GM21619 (cell line): ENCODE measurements around the gene SETD4.

Experiments
- ATAC-seq: cut with Tn5 transposase; IDR thresholded peaks from one replicate; pipeline ENCODE4 v1.9.1; 2021; ENCODE audit not compliant: unreplicated experiment

The SETD4 gene

DNA sequence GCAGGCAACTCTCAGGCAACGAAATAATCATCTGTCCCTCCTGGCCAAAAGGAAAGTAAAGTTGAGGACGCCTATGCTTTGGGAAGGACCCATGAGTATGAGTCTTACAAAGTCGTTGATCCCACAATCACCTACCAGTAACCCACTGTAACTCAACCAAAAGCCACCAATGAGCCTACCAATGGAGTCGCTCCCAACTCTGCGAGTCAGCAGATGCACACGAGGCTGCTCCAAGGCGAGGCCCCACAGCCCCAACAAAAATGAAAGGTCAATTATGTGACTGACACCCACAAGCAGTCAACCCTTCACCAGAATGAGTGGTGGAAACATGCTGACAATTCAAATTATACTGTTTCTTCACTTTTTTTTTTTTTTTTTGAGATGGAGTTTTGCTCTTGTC, 12.0 kb downstream of the SETD4 start:
- no peak for ATAC-seq

DNA sequence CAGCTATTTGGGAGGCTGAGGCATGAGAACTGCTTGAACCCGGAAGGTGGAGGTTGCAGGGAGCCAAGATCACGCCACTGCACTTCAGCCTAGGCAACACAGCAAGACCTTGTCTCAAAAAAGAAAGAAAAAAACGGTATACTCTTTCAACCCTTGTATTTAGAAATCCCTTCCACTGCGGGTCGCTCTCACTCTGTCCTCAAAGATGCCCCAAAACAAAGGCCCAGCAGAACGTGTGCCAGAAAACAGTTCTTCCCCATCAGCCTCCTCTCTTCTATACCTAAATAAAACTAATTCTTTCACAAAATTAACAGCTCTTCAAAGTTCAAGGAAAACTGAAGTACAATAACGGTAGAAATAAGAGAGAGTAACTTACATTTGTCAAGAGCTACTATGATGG, 13.2 kb downstream of the SETD4 start:
- no peak for ATAC-seq

DNA sequence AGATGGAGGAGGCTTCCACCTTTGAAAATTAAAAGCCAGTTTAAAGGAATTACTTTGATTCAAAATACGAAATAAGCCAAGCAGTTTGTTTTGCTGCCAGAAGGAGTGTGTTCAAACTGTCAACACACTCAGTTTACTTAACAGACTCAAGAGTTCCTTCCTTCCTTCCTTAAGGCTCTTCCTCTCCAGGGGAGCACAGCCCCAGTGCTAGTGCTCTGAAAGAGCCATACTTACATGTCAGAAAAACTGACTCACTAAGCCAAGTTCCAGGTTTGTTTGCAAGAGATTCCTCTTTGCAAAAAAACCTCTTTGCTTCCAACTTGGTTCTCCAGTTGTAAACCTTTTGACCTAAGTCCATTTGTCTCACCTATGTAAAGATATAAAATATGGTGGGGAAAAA, 14.3 kb downstream of the SETD4 start:
- ATAC-seq: no peak

DNA sequence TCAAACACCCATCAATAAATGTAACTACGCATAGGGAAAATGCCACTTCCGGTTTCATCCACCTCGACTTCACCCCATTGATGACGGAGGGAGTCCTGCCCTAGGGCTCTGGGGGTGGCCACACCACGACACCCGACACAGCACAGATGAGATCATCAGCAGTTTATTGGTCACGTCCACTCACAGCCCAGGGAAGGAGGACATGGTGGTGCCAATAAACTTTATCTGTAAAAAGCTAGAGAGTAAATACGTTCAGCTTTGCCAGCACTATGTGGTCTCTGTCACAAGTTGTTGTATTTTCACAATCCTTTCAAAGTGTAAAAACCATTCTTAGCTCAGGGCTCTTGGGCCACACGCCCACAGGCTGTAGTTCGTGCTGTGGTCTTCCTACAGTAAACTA, 16.3 kb downstream of the SETD4 start:
- ATAC-seq: no peak

DNA sequence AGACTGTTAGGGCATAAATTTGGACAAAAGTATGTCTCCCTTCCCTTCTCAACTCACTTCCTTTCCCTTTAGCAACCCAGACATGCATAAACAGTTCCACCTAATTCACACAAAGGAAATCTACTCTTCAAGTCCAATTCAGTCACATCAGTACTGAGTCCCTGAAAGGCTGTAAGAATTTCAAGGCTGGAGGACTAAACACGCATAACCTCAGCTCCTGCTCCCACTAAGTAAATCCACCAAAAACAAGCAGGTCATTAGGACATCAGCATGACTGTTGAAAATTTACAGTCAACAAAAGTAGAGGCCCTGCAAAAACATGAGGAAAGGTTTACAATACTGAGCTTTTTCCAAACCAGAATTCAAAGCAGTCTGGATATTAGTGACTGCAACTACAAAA, 18.4 kb downstream of the SETD4 start:
- no peak for ATAC-seq

DNA sequence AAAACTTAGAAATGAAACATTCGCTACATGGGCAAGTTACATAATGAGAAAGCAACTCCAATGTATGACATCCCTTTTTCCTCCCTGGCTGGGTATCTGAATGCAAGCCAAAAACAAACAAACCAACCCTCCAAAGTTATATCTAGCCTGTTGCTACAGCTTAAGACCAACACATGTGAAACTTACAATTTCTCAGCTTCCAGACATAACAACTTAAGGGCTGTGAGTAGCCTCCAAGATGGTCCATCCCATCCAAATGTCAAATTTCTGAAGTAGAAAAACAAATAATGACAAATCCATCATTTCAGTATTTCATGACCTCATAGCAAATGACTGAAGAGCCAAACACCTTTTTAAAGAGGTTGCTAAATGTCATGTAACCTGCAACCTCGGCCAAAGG, 19.9 kb downstream of the SETD4 start:
- ATAC-seq: no peak

DNA sequence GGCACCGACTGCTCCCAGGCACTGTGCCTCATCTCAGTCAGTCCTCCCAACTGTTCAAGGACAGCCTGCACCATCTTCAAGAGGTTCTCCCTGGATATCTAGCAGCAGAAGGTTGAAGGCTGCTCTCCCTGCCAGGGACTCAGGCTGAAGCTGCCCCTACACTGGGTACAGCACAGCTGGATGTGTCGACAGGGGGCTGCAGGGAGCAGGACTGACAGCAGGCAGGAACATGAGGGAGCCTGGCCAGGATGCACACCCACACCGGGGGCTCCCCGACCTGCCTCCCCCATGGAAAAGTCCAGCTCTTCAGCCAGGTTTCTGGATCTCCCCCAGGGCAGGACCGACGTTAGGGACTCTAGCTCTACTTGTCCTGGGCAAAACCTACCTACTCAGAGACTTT, 20.5 kb downstream of the SETD4 start:
- ATAC-seq: no peak

DNA sequence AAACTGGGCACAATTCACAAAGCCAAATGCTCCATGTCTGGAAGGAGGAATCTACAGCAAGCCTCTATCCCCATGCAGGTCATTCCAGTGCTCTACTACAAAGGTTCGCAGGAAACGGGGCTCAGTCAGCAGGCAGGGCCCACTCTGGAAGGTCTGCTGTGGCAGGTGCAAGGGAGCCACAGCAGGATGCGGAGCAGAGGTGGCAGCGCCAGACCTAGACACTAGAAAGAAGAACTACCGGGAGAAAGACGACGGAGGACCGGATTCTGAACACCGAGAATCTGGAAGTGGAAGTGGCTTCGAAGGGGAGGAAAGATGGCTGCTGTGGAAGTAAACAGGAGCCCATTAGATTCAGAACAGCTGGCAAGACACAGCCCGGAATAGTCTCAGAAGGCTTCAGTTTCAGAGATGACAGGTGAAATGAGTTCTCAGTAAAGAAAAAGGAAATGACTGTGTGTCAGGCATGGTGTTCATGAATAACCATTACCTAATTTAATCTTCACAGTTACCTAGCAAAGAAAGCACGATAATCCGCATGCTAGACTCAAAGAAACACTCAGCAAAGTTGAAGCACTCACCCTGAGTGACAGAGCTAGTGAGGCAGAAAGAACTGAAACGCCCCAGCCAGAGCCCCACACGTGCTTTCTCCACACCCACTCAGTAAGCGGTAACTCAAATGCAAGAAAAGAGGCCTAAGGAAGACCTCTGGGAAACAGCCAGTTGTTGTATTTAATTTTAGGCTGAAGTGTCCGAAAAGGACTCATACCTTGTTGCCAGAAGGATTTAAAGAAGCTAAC, 21.4 kb downstream of the SETD4 start:
- ATAC-seq: no peak

DNA sequence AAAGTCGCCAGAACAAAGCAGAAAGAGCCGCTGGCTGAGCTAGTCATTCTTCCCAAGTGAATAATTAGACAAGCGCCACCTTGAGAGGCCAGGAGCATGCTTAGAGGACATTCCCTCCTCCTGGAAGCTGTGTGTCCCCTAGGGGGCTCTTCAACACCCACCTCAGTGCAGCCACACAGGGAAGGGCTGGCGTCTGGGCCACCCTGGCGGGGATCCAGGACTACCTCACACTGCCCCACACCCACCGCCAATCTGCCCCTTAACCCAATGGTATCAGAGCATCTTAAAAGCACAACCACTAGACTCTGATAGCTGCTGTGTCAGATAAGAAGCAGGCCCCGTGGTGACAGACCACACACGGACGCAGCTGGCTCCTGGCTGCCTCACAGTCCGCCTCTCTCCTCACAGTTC, 24.9 kb downstream of the SETD4 start:
- ATAC-seq: no peak

DNA sequence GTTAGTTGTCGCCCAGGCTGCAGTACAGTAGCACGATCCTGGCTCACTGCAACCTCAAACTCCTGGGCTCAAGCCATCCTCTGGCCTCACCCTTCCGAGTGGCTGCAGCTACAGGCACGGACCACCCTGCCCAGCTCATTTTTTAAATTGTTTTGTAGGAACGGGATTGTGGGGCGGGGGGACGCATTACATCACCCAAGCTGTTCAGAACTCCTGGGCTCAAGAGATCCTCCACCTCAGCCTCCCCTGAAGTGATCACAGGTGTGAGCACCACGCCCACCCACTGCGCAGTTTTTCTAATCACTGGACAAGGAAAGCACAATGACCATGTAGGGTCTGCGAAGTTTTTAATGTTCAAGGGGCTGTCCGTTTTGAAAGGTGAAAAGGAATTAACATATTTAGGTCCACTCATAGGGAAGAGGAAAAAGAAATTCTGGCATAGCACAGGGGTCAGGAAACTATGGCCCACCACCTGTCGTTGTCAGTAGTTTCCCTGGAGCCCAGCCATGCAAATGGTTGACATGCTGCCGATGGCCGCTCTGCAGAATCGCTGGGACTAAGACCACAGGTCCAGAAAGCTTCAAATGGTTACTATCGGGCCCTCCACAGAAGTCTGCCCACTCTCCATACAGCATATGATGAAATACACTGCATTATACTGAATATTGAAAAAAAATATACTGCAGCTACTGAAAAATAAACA, 26.0 kb downstream of the SETD4 start:
- ATAC-seq: no peak

DNA sequence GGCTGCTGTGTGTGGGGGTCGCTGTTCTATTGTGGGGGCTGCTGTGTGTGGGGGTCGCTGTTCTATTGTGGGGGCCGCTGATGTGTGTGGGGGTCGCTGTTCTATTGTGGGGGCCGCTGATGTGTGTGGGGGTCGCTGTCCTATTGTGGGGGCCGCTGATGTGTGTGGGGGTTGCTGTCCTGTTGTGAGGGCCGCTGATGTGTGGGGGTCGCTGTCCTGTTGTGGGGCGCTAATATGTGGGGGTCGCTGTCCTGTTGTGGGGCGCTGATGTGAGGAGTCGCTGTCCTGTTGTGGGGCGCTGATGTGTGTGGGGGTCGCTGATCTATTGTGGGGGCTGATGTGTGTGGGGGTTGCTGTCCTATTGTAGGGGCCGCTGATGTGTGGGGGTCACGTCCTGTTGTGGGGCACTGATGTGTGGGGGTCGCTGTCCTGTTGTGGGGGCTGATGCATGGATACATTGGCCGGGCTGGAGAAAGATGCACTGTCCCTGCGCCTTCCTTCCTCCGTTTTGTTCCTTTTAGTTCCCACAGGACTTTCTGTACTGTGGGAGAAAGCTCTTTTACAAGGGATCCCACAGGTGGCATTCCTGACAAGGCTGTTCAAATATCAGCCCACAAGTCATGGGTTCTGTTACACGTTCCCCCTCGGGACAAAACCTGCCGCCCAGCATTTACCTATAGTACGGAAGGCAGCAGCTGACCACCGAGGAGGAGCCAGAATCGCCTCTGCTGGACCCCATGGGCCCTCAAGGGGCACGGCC, 27.5 kb downstream of the SETD4 start:
- no peak for ATAC-seq

DNA sequence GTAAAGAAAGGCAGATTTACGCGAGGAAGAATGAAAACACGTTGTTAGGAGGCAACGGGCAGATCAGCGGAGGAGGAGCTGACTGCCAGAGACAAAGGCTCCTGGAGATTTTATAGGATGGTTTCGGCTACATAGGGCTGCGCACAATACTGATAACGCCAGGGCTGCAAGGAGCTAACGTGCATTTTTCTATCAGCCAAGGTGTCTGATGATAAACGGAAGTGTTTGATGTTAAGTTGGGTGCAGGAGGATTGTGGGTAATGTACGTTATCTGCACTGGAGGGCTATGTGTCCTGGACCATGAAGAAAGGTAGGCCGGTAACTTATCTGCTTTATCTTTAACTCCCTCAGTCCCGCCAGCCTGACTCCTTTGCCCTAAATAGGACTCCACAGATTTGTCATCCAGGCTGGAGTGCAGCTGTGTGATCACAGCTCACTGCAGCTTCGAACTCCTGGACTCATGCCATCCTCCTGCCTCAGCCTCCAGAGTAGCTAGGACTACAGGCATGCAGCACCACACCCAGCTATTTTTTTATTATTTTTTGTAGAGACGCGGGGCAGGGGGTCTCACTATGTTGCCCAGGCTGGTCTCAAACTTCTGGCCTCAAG, 29.6 kb downstream of the SETD4 start:
- ATAC-seq: no peak

DNA sequence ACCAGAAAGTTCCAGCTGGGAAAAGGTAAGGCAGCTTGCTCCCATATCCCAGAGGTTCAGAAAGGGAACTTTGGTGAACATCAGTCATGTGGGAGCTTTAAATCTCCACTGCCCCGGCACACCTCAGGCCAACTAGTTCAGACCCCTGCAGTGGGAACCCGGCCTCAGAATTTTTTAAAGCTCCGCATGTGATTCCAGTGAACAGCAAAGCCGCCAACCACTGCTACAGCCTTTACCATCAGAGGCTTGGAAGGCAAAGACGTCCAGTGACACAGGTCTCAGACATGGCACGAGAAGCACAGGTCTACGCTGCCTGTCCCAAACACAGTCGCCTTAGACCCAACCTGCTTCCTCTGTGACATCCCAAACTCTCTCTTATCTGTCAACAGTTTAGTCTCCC, 31.0 kb downstream of the SETD4 start:
- no peak for ATAC-seq

DNA sequence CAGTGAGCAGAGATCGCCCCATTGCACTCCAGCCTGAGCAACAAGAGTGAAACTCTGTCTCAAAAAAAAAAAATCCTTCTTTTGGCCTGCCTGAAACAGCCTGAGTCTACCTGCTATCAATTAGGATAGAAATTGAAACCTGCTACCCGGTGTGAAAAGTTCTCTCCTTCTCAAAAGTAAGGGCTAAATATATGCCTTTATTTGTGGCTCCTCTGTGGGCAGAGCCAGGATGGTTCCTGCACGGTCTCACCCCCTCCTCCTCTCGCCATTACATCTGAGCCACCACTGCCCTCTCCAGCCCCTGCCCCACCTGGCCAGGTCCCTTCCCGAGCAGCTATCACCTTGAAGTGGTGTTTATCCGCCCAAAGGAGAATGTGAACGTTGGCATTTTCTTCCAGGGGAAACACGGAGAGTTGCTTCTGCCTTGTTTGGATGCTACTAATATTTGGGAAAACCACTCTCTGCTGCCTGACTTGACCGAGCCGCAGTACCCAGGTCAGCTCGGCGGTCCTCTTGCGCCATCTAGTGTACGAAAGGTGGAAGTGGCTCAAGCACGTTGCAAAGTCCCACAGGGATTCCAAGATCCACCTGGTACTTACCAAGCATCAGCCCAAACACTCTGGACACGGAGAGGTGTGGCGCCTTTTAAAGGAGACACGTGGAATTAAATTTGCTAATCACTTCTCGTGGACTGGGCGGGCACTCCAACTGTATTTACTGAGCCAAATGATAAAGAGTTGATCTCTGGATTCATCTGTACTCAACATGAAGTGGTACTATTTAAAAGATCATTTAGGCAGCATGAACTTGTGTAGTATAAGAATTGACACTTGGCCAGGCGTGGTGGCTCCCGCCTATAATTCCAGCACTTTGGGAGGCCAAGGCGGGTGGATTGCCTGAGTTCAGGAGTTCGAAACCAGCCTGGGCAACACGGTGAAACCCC, 31.9 kb downstream of the SETD4 start:
- peak; percentile 67 for ATAC-seq

DNA sequence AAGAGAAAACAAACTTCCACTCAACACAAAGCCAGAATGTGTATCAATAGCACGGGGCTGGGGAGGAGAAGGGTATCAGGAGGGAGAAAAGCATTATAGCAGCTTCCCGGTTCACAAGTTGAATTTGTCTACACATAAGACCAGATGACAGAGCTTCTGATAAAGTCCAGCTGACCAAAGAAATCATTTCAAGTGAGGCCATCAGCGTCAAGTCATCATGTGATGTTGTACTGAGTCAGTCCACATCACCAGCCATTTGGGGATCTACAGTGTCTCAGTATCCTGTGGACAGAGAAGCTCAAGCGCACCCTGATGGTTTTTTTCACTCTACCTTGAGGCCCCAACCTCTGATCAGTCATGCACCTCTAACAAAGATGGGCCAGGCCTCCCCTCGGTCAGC, 33.0 kb downstream of the SETD4 start:
- ATAC-seq: no peak

DNA sequence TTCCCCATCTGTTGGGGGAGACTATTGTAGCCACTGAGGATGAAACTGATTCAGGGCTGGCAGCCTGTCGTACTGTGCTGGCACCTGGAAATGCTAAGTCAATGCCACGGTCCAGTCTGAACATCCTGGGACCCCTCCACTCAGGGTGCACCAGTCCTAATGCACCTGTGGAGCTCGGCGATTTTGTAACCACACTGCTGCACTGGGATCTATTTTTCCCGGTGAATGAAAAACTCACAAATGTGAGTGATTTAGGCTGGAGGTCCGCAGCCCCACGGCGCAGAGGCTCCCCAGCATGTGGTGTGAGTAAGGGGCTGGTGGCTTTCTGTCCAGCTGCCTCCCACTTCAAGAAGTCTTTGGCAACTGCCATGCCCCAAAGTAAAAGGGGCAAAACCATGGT, 35.5 kb downstream of the SETD4 start:
- no peak for ATAC-seq

DNA sequence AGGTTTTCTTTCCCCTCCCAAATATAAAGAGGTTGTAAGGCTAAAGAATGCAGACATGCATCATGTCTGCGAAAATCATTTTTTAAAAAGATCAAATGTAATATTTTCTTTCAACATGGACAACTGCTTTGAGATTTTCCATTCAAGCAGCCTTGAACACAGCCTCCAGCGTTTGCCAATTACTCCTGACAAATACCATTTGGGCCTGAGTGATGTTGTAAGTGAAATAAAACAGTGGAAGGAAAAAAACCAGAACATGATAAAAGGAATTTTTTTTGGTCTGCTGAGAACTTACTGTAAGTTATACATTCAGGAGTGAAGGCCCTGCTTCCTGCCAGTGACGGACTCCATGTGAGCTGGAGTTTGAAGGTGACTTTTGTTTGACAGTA, 37.2 kb downstream of the SETD4 start:
- no peak for ATAC-seq

DNA sequence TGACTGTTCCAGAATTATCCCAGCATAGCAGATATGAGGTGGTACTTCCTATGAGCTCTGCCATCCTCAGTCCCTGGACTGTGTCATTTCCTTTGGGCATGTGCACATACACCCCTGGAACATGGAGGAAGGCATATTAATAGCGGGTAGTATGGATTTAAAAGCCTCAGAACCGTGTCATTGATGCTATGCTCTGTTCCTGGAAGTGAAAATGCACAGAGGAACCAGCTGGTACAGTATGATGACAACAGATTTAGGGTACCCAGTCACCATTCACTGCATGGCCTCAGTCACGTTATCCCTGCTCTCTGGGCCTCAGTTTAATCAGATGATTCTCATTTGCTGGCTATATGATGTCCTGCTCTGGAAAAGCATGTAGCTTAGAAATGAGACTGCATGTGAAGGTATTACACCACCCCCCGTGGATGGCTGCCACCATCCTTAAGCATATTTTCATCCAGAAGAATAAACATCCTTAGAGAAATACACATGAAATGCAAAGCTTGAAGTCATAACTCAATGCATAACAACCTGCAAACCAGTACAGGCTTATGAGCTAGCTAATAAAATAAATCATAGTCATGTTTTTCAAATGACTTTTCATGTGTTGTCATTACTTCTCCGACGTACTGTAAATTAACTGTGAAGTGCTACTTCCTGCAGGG, 37.8 kb downstream of the SETD4 start:
- no peak for ATAC-seq

DNA sequence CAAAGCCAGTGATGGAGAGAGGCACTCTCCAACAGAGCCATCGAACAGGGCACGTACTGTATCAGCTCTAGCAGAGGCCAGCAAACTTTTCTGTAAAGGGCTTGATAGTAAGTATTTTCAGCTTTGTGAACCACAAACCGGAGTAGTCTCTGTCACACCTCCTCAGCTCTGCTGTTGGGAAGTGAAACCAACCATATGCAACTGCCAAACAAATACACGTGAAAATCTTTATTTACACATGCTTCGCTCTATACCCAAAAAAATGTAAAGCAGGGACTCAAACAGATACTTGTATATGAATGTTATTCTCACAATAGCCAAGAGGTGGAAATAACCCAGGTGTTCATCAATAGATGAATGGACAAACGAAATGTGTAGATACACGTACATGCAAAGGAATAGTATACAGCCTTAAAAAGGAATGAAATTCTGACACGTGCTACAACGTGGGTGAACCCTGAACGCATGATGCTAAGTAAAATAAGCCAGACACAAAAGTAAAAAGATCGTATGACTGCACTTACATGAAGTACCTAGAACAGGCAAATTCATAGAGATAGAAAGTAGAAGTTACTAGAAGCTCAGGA, 39.0 kb downstream of the SETD4 start:
- no peak for ATAC-seq

DNA sequence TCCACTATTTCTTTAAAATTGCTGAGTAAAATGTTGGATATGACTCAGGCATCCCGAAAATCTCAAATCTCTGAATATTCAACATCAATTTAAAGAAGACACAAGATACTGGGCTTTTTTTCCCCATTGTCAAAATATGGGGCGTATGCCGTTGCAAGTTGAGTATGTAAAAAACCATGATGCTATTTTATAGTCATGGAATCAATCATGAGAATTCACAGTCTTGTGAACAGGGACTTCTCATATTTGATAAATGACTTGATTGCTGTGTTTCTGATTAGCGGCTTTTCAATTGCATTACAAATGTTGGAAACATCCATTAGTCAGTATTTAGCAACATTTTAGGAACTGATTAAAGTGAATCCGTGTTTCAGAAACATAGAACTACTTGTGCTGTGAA, 45.3 kb downstream of the SETD4 start:
- no peak for ATAC-seq
